NAMALWA (cell line): ENCODE measurements around the gene TGIF2LX.
"Not testable (repeated sequence)": the region's sequence is repeated elsewhere in the genome, so short reads cannot be mapped to it uniquely, and the experiment has no call there.

ENCODE experiments used
- DNase-seq: peaks from one replicate; pipeline ENCODE4 v3.0.0-alpha.2; 2015; ENCODE audit warnings: low spot score

TGIF2LX gene

DNA sequence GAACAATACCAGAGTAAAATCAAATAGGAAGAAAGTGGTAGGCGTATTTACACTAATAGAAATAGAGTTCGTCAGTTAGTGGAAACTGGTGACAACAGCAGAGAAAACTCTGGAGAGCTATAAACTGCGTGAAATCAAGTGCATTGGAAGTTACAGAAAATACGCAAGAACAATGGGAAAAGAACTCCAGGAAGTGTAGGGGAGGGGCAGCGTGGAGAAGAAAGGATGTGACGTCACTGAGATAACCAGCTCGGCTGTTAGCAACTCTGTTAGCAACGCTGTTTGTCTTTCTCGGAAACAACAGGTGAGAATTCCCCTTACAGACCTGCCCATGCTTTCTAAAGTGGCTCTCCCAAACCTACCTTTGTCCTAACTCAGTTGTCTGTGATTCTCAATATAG lies at the start of gene TGIF2LX:
TSS of gene TGIF2LX (plus strand) at position 244 of the 400 bp plus-strand sequence. CDS start 178 bp downstream, outside the sequence.
- DNase-seq: not testable (repeated sequence)

DNA sequence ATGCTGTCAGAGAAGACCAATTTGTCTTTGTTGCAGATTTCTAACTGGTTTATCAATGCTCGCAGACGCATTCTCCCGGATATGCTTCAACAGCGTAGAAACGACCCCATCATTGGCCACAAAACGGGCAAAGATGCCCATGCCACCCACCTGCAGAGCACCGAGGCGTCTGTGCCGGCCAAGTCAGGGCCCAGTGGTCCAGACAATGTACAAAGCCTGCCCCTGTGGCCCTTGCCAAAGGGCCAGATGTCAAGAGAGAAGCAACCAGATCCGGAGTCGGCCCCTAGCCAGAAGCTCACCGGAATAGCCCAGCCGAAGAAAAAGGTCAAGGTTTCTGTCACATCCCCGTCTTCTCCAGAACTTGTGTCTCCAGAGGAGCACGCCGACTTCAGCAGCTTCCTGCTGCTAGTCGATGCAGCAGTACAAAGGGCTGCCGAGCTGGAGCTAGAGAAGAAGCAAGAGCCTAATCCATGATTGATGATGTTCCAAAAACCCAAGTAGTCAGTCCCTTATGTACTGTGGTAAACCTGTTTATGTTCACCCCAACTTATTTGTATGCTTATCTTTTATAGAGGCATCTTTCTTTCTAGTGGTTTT lies 728 bp downstream of the TGIF2LX start:
- DNase-seq: not testable (repeated sequence)

DNA sequence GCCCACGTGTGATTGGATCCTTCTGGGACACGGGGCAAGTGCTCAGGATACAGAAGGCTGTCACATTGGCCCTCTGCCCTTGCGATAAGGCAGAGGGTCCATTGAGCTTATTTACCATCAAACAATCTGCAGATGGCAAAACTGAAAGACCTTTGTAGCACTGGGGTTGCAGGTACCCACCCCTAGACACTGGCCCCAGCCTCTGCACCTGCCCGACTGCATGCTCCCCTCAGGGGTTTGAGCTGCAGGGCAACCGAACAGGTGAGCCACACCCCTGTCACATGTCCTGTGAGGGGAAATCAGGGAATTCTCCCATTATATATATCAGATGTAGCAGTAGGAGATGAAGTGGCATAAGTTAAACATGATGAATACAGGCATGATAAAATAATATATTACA lies 21.4 kb downstream of the TGIF2LX start:
- DNase-seq: not testable (repeated sequence)

DNA sequence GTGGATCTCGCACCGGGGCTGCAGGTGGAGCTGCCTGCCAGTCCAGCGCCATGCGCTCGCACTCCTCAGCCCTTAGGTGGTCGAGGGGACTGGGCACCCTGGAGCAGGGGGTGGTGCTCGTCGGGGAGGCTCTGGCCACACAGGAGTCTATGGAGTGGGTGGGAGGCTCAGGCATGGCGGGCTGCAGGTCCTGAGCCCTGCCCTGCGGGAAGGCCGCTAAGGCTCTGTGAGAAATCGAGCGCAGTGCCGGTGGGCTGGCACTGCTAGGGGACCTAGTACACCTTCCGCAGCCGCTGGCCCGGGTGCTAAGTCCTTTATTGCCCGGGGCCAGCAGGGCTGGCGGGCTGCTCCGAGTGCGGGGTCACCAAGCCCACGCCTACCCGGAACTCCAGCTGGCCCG lies 43.9 kb downstream of the TGIF2LX start:
- not testable (repeated sequence) for DNase-seq
